H1 (cell line): Measurements from ENCODE around the gene OGDH. TPM values are rescaled to one million over a fixed set of nuclear protein-coding genes. Genes with fewer than 3 reads are reported as not detected.
A peak's percentile ranks its signal among the peaks of the same experiment; 100 is the strongest.

Experiments
- CTCF ChIA-PET: fragments of 300-600 bp; sonication (Branson Sonifier 250); formaldehyde crosslinking; loops from one replicate; lab custom pipeline; 2021; ENCODE audit not compliant: partially characterized antibody; lab: Charles Lee
- POLR2A ChIA-PET: fragments of 300-600 bp; sonication (Branson Sonifier 250); formaldehyde crosslinking; loops from one replicate; lab custom pipeline; 2021; ENCODE audit warnings: inconsistent platforms; ENCODE audit not compliant: partially characterized antibody; lab: Charles Lee
- DNase-seq, 2 experiments: peaks; one replicate each; pipeline versions ENCODE4 v3.0.0 to v3.0.0-alpha.2; 2010 to 2022; ENCODE audit warnings: low spot score in 2 of 2, low read depth in 1 of 2, mixed read lengths in 1 of 2
- FAIRE-seq: peaks from 2 replicates; lab custom pipeline; 2011; peaks lifted over from hg19 to GRCh38; lab: Jason Lieb, UNC
- H2AFZ ChIP-seq: 2 replicates; pipeline ENCODE4 v1.8.1; 2012; ENCODE audit warnings: low read length, inconsistent platforms
- H2AK5ac ChIP-seq: 2 replicates; pipeline ENCODE4 v1.6.1; 2013; ENCODE audit warnings: low read depth, low read length
- H2BK120ac ChIP-seq: replicated peaks from 2 replicates; pipeline ENCODE3; 2013; ENCODE audit warnings: low read depth, low read length, inconsistent platforms
- H2BK12ac ChIP-seq: 2 replicates; pipeline ENCODE4 v1.6.1; 2013; ENCODE audit warnings: low read depth, low read length
- H2BK15ac ChIP-seq: 2 replicates; pipeline ENCODE4 v1.6.1; 2013; ENCODE audit warnings: low read length
- H2BK20ac ChIP-seq: 2 replicates; pipeline ENCODE4 v1.6.1; 2013; ENCODE audit warnings: low read length
- H2BK5ac ChIP-seq: 2 replicates; pipeline ENCODE4 v1.6.1; 2013; ENCODE audit warnings: low read depth, low read length
- H3K14ac ChIP-seq: 2 replicates; pipeline ENCODE4 v1.6.1; 2013; ENCODE audit warnings: inconsistent platforms; ENCODE audit not compliant: insufficient read length
- H3K18ac ChIP-seq: 2 replicates; pipeline ENCODE4 v1.6.1; 2013; ENCODE audit warnings: low read length; ENCODE audit errors: extremely low read depth
- H3K23ac ChIP-seq: 2 replicates; pipeline ENCODE4 v1.6.1; 2013; ENCODE audit warnings: inconsistent platforms; ENCODE audit not compliant: insufficient read length
- H3K23me2 ChIP-seq: 2 replicates; pipeline ENCODE4 v1.6.1; 2013; ENCODE audit warnings: low read depth, low read length
- H3K27ac ChIP-seq: 2 replicates; pipeline ENCODE4 v1.6.1; 2011; ENCODE audit warnings: low read depth, low read length, inconsistent platforms
- H3K27me3 ChIP-seq, 4 experiments: replicated peaks in 1 of 4; 1 replicate in 1 of 4; 2 replicates in 3 of 4; pipeline versions ENCODE4 v1.6.1 to v1.8.1; 2011 to 2013; ENCODE audit warnings: low read length in 3 of 4, mild to moderate bottlenecking in 3 of 4, inconsistent platforms in 2 of 4, mixed read lengths in 2 of 4, moderate library complexity in 1 of 4; ENCODE audit not compliant: control insufficient read depth in 3 of 4, insufficient read depth in 3 of 4; ENCODE audit errors: extremely low read depth in 1 of 4
- H3K36me3 ChIP-seq, 4 experiments: 2 replicates each; pipeline versions ENCODE4 v1.6.1 to v1.8.1; 2011 to 2013; ENCODE audit warnings: mild to moderate bottlenecking in 4 of 4, low read length in 3 of 4, moderate library complexity in 2 of 4, control low read depth in 1 of 4, inconsistent platforms in 1 of 4; ENCODE audit not compliant: insufficient read depth in 4 of 4, control insufficient read depth in 2 of 4
- H3K4ac ChIP-seq: replicated peaks from 2 replicates; pipeline ENCODE3; 2013; ENCODE audit warnings: low read length, low read depth, mixed read lengths, inconsistent platforms; ENCODE audit not compliant: insufficient read length
- H3K4me1 ChIP-seq, 4 experiments: replicated peaks in 1 of 4; 1 replicate in 1 of 4; 2 replicates in 3 of 4; pipeline versions ENCODE4 v1.6.1 to v1.8.1; 2011 to 2013; ENCODE audit warnings: low read length in 3 of 4, inconsistent platforms in 2 of 4, mixed read lengths in 1 of 4; ENCODE audit not compliant: insufficient read depth in 4 of 4, control insufficient read depth in 3 of 4
- H3K4me2 ChIP-seq, 2 experiments: 2 replicates each; pipeline versions ENCODE4 v1.6.1 to v1.8.1; 2011 to 2013; ENCODE audit warnings: low read depth in 2 of 2, low read length in 2 of 2, control low read depth in 1 of 2, inconsistent platforms in 1 of 2, mild to moderate bottlenecking in 1 of 2; ENCODE audit not compliant: insufficient read depth in 1 of 2
- H3K4me3 ChIP-seq, 4 experiments: fragments of 200-600, 300-600 bp in 1 of 4; sonication (generic), shearing (Covaris generic), sonication (Bioruptor Twin) in 1 of 4; 2 replicates each; pipeline versions ENCODE4 v1.5.1 to v1.8.1; 2011 to 2016; ENCODE audit warnings: low read length in 4 of 4, low read depth in 3 of 4, control low read depth in 2 of 4, inconsistent platforms in 2 of 4, mild to moderate bottlenecking in 2 of 4, mixed read lengths in 1 of 4, moderate library complexity in 1 of 4; ENCODE audit not compliant: insufficient read depth in 2 of 4; ENCODE audit errors: extremely low read depth in 1 of 4
- H3K56ac ChIP-seq: replicated peaks from 2 replicates; pipeline ENCODE3; 2013; ENCODE audit warnings: low read depth, mild to moderate bottlenecking, mixed read lengths, low read length, inconsistent platforms; ENCODE audit not compliant: insufficient read length
- H3K79me1 ChIP-seq: 2 replicates; pipeline ENCODE4 v1.6.1; 2013; ENCODE audit warnings: low read depth, low read length, control low read depth
- H3K79me2 ChIP-seq, 2 experiments: 2 replicates each; pipeline versions ENCODE4 v1.6.1 to v1.8.1; 2012 to 2013; ENCODE audit warnings: low read length in 2 of 2, mild to moderate bottlenecking in 2 of 2, inconsistent platforms in 1 of 2; ENCODE audit not compliant: insufficient read depth in 2 of 2, control insufficient read depth in 1 of 2
- H3K9ac ChIP-seq, 4 experiments: replicated peaks in 1 of 4; 1 replicate in 1 of 4; 2 replicates in 3 of 4; pipeline versions ENCODE4 v1.6.1 to v1.8.1; 2011 to 2013; ENCODE audit warnings: low read depth in 3 of 4, low read length in 3 of 4, control low read depth in 2 of 4, mild to moderate bottlenecking in 2 of 4, moderate library complexity in 2 of 4, inconsistent platforms in 1 of 4; ENCODE audit errors: extremely low read depth in 1 of 4
- H3K9me3 ChIP-seq, 2 experiments: 2 replicates each; pipeline versions ENCODE4 v1.6.1 to v1.8.1; 2012 to 2013; ENCODE audit warnings: mild to moderate bottlenecking in 2 of 2, moderate library complexity in 2 of 2, control low read depth in 1 of 2, inconsistent platforms in 1 of 2, low read depth in 1 of 2, low read length in 1 of 2, mixed read lengths in 1 of 2; ENCODE audit not compliant: insufficient read depth in 2 of 2
- H4K20me1 ChIP-seq, 2 experiments: replicated peaks in 1 of 2; 2 replicates each; pipeline versions ENCODE3 to v1.8.1; 2011 to 2013; ENCODE audit warnings: inconsistent platforms in 2 of 2, low read length in 2 of 2, mild to moderate bottlenecking in 1 of 2; ENCODE audit not compliant: insufficient read depth in 2 of 2, control insufficient read depth in 1 of 2
- H4K5ac ChIP-seq: 2 replicates; pipeline ENCODE4 v1.6.1; 2013; ENCODE audit warnings: low read length, low read depth, mixed read lengths, inconsistent platforms; ENCODE audit not compliant: insufficient read length
- H4K8ac ChIP-seq: 2 replicates; pipeline ENCODE4 v1.8.0; 2013; ENCODE audit warnings: mild to moderate bottlenecking, moderate library complexity, low read length, inconsistent platforms; ENCODE audit not compliant: insufficient read depth; ENCODE audit errors: extremely low read depth
- H4K91ac ChIP-seq: replicated peaks from 2 replicates; pipeline ENCODE3; 2013; ENCODE audit warnings: low read length, mixed read lengths, inconsistent platforms; ENCODE audit not compliant: insufficient read length
- CBX5 ChIP-seq: fragments of 300-800, 300-1000 bp; sonication (generic); IDR thresholded peaks from 2 replicates; pipeline ENCODE4 v1.7.1; 2016; ENCODE audit warnings: antibody characterized with exemption, low read length, low read depth
- CEBPB ChIP-seq: IDR thresholded peaks from 2 replicates; pipeline ENCODE4 v1.6.1; 2012; ENCODE audit warnings: low read depth, low read length
- EGR1 ChIP-seq: IDR thresholded peaks from 2 replicates; pipeline ENCODE4 v1.6.1; 2011; ENCODE audit warnings: low read depth, low read length, borderline replicate concordance
- JUN ChIP-seq: IDR thresholded peaks from 2 replicates; pipeline ENCODE4 v1.6.1; 2011; ENCODE audit warnings: low read depth, mild to moderate bottlenecking, improper control_type of control experiment, low read length
- JUND ChIP-seq: IDR thresholded peaks from 2 replicates; pipeline ENCODE4 v1.6.1; 2011; ENCODE audit warnings: mild to moderate bottlenecking, improper control_type of control experiment, low read length
- KDM5A ChIP-seq: fragments of 200-600 bp; IDR thresholded peaks from 2 replicates; pipeline ENCODE4 v1.7.1; 2012; ENCODE audit warnings: mild to moderate bottlenecking, low read length, inconsistent platforms, mixed read lengths
- NRF1 ChIP-seq: IDR thresholded peaks from 2 replicates; pipeline ENCODE4 v1.6.1; 2011; ENCODE audit warnings: mild to moderate bottlenecking, low read depth, low read length, improper control_type of control experiment
- SIRT6 ChIP-seq: IDR thresholded peaks from one replicate; pipeline ENCODE4 v1.7.1; 2012; ENCODE audit warnings: low read length, inconsistent platforms
- SP1 ChIP-seq: IDR thresholded peaks from 2 replicates; pipeline ENCODE4 v1.6.1; 2011; ENCODE audit warnings: low read depth, low read length
- SP4 ChIP-seq: IDR thresholded peaks from 2 replicates; pipeline ENCODE4 v1.6.1; 2012; ENCODE audit warnings: low read length, inconsistent platforms
- YY1 ChIP-seq: IDR thresholded peaks from 2 replicates; pipeline ENCODE4 v1.6.1; 2011; ENCODE audit warnings: low read depth, mild to moderate bottlenecking, low read length
- WGBS, 2 experiments: shearing (Covaris generic) in 1 of 2; methylation state at CpG; one replicate each; pipeline versions ENCODE4 v1.1.6 to v1.1.7; 2013 to 2015; ENCODE audit warnings: low lambda C conversion rate in 2 of 2, mixed read lengths in 2 of 2, inconsistent platforms in 1 of 2, low coverage in 1 of 2, missing lambda C conversion rate in 1 of 2; ENCODE audit not compliant: insufficient replicate concordance in 2 of 2, insufficient coverage in 1 of 2, insufficient read length in 1 of 2; ENCODE audit errors: extremely low coverage in 1 of 2, missing lambda C conversion rate in 1 of 2; 5-methylcytosine and 5-hydroxymethylcytosine counted together
- polyA plus RNA-seq, 7 experiments: library from polyadenylated mRNA; depleted of rRNA in 3 of 7; stranded (reverse) in 5 of 7; unstranded in 2 of 7; fragments of >200 nt in 5 of 7; fragments of 200-250 nt in 2 of 7; gene quantifications; 1 replicate in 5 of 7; 2 replicates in 1 of 7; 4 replicates in 1 of 7; pipeline versions ENCODE4 v1.2.1 to v1.2.3, GENCODE V29; 2011 to 2013; ENCODE audit warnings: missing spikeins in 2 of 7, mixed read lengths in 2 of 7
- total RNA-seq: library from RNA; stranded (reverse); fragmentation: NEBNext Ultra II Directional; extraction: Animal tissue kit (Norgen Biotek cat#: 25700); gene quantifications from 2 replicates; pipeline ENCODE4 v1.2.1, GENCODE V29; 2021

Gene OGDH
- total and polyA plus RNA-seq, 2 of the 8 experiments (the other 6 are each of a cell fraction or from before 2014, with no cell fraction given): 71.6 to 91.6 TPM

GRCh38 chr7:44665531-44666213, 59.2 kb downstream of the OGDH start:
- H3K4me3 ChIP-seq: no peak overlapping the region
- ChIA-PET CTCF (interaction anchor here (0.9 kb wide), 1 partner anchor 33 kb away, joined by 3 read pairs; no protein-coding TSS in a partner anchor), POLR2A (interaction anchor here (0.7 kb wide), 1 partner anchor 97 kb away, joined by 3 read pairs; no protein-coding TSS in a partner anchor)
- H3K23me2 ChIP-seq: no peaks in the 10 kb centered on the region
- H3K79me2 ChIP-seq: no peaks in the 10 kb centered on the region
- DNase-seq (no peak), FAIRE-seq (peak; percentile 36)
- H4K20me1 ChIP-seq: peaks cover 0 to 3% of the 10 kb centered on the region in 2 experiments
- WGBS, 2 experiments: 91% methylated on average over 9 of the region's 9 CpGs; no CpG with 5 or more reads in 1 of the 2 experiments
- H2BK5ac ChIP-seq: no peak overlapping the region
- no peak overlapping the region for H2BK12ac ChIP-seq
- no peak overlapping the region for H2AK5ac ChIP-seq
- no peak overlapping the region for H3K18ac ChIP-seq
- no peak for TF ChIP-seq YY1
- no peak for TF ChIP-seq SIRT6
- no peak for TF ChIP-seq JUND
- TF ChIP-seq CBX5: no peak
- TF ChIP-seq JUN: no peak
- TF ChIP-seq EGR1: no peak
- no peak for TF ChIP-seq NRF1
- TF ChIP-seq SP4: no peak
- TF ChIP-seq CEBPB: no peak
- no peak for TF ChIP-seq SP1
- no peak for TF ChIP-seq KDM5A
- no peak overlapping the region for H4K5ac ChIP-seq
- H3K4me2 ChIP-seq: no peak overlapping the region
- H2BK15ac ChIP-seq: no peak overlapping the region
- no peak overlapping the region for H3K56ac ChIP-seq
- no peak overlapping the region for H2BK20ac ChIP-seq
- no peak overlapping the region for H3K9ac ChIP-seq
- no peaks in the 10 kb centered on the region for H3K27me3 ChIP-seq
- no peak overlapping the region for H4K91ac ChIP-seq
- no peak overlapping the region for H2BK120ac ChIP-seq
- H3K4ac ChIP-seq: no peak overlapping the region
- H3K14ac ChIP-seq: no peak overlapping the region
- no peaks in the 10 kb centered on the region for H3K4me1 ChIP-seq
- H3K36me3 ChIP-seq: peaks cover 0 to 14% (median 2%) of the 10 kb centered on the region in 4 experiments; a peak in 4 of 8 replicates
- H2AFZ ChIP-seq: no peak overlapping the region
- H4K8ac ChIP-seq: no peak overlapping the region
- peaks cover 4 to 5% of the 10 kb centered on the region in 2 experiments; a peak in 2 of 4 replicates for H3K9me3 ChIP-seq
- H3K27ac ChIP-seq: no peak overlapping the region; the same call in 1 of the 2 replicates
- no peak overlapping the region for H3K23ac ChIP-seq
- H3K79me1 ChIP-seq: no peaks in the 10 kb centered on the region
